Measurements from ENCODE around the gene WDR18. TPM values are rescaled to one million over a fixed set of nuclear protein-coding genes. Genes with fewer than 3 reads are reported as not detected.
"Not testable (repeated sequence)": the region's sequence is repeated elsewhere in the genome, so short reads cannot be mapped to it uniquely, and the experiment has no call there.

The WDR18 gene
- total RNA-seq, 1 experiment from 2014 or later = 47.5 TPM

- H3K4me1 ChIP-seq = no peaks in the 10 kb centered on the region
- H3K9me3 ChIP-seq (replicated peaks) = no peaks in the 10 kb centered on the region
- peaks cover 9% of the 10 kb centered on the region for H3K36me3 ChIP-seq
- no peak overlapping the region for H3K4me3 ChIP-seq
- H3K27ac ChIP-seq = no peak overlapping the region
- no peak for DNase-seq
- no peaks in the 10 kb centered on the region for H3K27me3 ChIP-seq
Observed at GRCh38 chr19:956766-957440, 27.2 kb upstream of the WDR18 start.

- not testable (repeated sequence) for H3K4me3 ChIP-seq; H3K27ac ChIP-seq; H3K9me3 ChIP-seq (replicated peaks); H3K27me3 ChIP-seq; H3K4me1 ChIP-seq; DNase-seq; H3K36me3 ChIP-seq
Observed at GRCh38 chr19:957578-957977, 26.6 kb upstream of the WDR18 start.

- Histone ChIP-seq H3K27me3 (no peaks in the 10 kb centered on the region), H3K36me3 (peaks cover 9% of the 10 kb centered on the region), H3K4me1 (peaks cover 14% of the 10 kb centered on the region), H3K9me3 (replicated peaks) (no peaks in the 10 kb centered on the region), H3K4me3 (no peak overlapping the region), H3K27ac (no peak overlapping the region)
- DNase-seq = no peak
Observed at GRCh38 chr19:958967-959855, 24.9 kb upstream of the WDR18 start.

GRCh38 chr19:960020-960419, 24.1 kb upstream of the WDR18 start:
- Histone ChIP-seq H3K36me3 (peaks cover 16% of the 10 kb centered on the region), H3K27me3 (no peaks in the 10 kb centered on the region), H3K4me1 (peaks cover 16% of the 10 kb centered on the region), H3K4me3 (no peak overlapping the region), H3K9me3 (replicated peaks) (no peaks in the 10 kb centered on the region), H3K27ac (no peak overlapping the region)
- no peak for DNase-seq

GRCh38 chr19:960601-960938, 23.6 kb upstream of the WDR18 start:
- H3K27me3 ChIP-seq = no peaks in the 10 kb centered on the region
- no peak overlapping the region for H3K4me3 ChIP-seq
- no peaks in the 10 kb centered on the region for H3K9me3 ChIP-seq (replicated peaks)
- no peak overlapping the region for H3K27ac ChIP-seq
- no peak for DNase-seq
- H3K4me1 ChIP-seq = peaks cover 16% of the 10 kb centered on the region
- H3K36me3 ChIP-seq = peaks cover 22% of the 10 kb centered on the region

GRCh38 chr19:961866-962620, 22.1 kb upstream of the WDR18 start:
- no peaks in the 10 kb centered on the region for H3K9me3 ChIP-seq (replicated peaks)
- H3K4me1 ChIP-seq = peaks cover 19% of the 10 kb centered on the region
- H3K27me3 ChIP-seq = no peaks in the 10 kb centered on the region
- no peak overlapping the region for H3K4me3 ChIP-seq
- no peak overlapping the region for H3K27ac ChIP-seq
- peak; percentile 27 to 34 for DNase-seq
- H3K36me3 ChIP-seq = peaks cover 29% of the 10 kb centered on the region

- H3K4me1 ChIP-seq = peaks cover 19% of the 10 kb centered on the region
- no peaks in the 10 kb centered on the region for H3K9me3 ChIP-seq (replicated peaks)
- H3K4me3 ChIP-seq = no peak overlapping the region
- H3K27ac ChIP-seq = peak overlapping the region; percentile 96
- DNase-seq = no peak
- no peaks in the 10 kb centered on the region for H3K27me3 ChIP-seq
- H3K36me3 ChIP-seq = peaks cover 37% of the 10 kb centered on the region
Observed at GRCh38 chr19:962683-963400, 21.3 kb upstream of the WDR18 start.

GRCh38 chr19:963486-963951, 20.6 kb upstream of the WDR18 start:
- Histone ChIP-seq H3K4me1 (peaks cover 19% of the 10 kb centered on the region), H3K27ac (peak overlapping the region; percentile 96), H3K9me3 (replicated peaks) (no peaks in the 10 kb centered on the region), H3K4me3 (no peak overlapping the region), H3K27me3 (no peaks in the 10 kb centered on the region), H3K36me3 (peaks cover 42% of the 10 kb centered on the region)
- DNase-seq = peak; percentile 94 to 95

GRCh38 chr19:964116-964520, 20.0 kb upstream of the WDR18 start:
- peaks cover 19% of the 10 kb centered on the region for H3K4me1 ChIP-seq
- H3K4me3 ChIP-seq = no peak overlapping the region
- H3K36me3 ChIP-seq = peaks cover 48% of the 10 kb centered on the region
- peak; percentile 57 to 58 for DNase-seq
- no peaks in the 10 kb centered on the region for H3K9me3 ChIP-seq (replicated peaks)
- H3K27ac ChIP-seq = peak overlapping the region; percentile 96
- no peaks in the 10 kb centered on the region for H3K27me3 ChIP-seq

GRCh38 chr19:964761-965694, 19.1 kb upstream of the WDR18 start:
- Histone ChIP-seq H3K27me3 (no peaks in the 10 kb centered on the region), H3K36me3 (peaks cover 53% of the 10 kb centered on the region), H3K4me1 (peaks cover 19% of the 10 kb centered on the region), H3K9me3 (replicated peaks) (no peaks in the 10 kb centered on the region), H3K27ac (peak overlapping the region; percentile 96), H3K4me3 (no peak overlapping the region)
- peak; percentile 56 to 64 for DNase-seq

- Histone ChIP-seq H3K36me3 (peaks cover 63% of the 10 kb centered on the region), H3K27ac (peak overlapping the region; percentile 12)
Observed at GRCh38 chr19:966485-967088, 17.6 kb upstream of the WDR18 start.

GRCh38 chr19:970695-971094, 13.4 kb upstream of the WDR18 start:
- DNase-seq = no peak
- no peaks in the 10 kb centered on the region for H3K27me3 ChIP-seq

More at GRCh38 chr19:966485-967088, 17.6 kb upstream of the WDR18 start:
- Histone ChIP-seq H3K27me3 (no peaks in the 10 kb centered on the region), H3K4me3 (no peak overlapping the region), H3K4me1 (peaks cover 19% of the 10 kb centered on the region), H3K9me3 (replicated peaks) (peaks cover 7% of the 10 kb centered on the region)
- peak; percentile 88 to 89 for DNase-seq

GRCh38 chr19:971795-972194, 12.3 kb upstream of the WDR18 start:
- no peak for DNase-seq
- H3K27me3 ChIP-seq = no peaks in the 10 kb centered on the region
- peaks cover 52% of the 10 kb centered on the region for H3K36me3 ChIP-seq
- no peaks in the 10 kb centered on the region for H3K4me1 ChIP-seq
- H3K9me3 ChIP-seq (replicated peaks) = peaks cover 7% of the 10 kb centered on the region
- no peak overlapping the region for H3K4me3 ChIP-seq
- H3K27ac ChIP-seq = no peak overlapping the region

More at GRCh38 chr19:970695-971094, 13.4 kb upstream of the WDR18 start:
- Histone ChIP-seq H3K27ac (no peak overlapping the region), H3K4me3 (no peak overlapping the region), H3K4me1 (peaks cover 4% of the 10 kb centered on the region; the same call in 1 of the 2 replicates), H3K9me3 (replicated peaks) (peaks cover 7% of the 10 kb centered on the region), H3K36me3 (peaks cover 55% of the 10 kb centered on the region)

Data from SJCRH30 (cell line).